ENCODE measurements around the gene MAPK7.

DNA sequence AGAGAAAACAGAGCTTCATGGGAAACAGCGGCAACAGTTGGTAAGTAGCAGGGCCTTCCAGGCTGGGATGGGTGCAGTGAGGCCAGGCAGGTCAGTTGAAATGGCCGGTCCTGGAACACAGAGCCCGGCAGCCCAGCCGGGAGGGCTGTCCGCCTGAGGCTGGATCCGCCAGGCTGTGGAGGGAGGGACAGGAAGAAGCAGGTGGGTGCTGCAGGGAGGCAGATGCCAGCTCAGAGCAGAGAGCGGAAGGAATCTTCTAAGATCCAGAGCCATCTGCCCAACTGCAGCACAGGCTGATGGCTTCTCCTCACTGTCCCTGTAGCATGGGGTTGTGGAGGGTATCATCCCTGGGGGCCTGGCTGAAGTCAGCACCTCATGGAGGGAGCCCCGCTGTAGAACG is 33.3 kb downstream of the MAPK7 start:
- TF ChIP-seq, protein P1, sequence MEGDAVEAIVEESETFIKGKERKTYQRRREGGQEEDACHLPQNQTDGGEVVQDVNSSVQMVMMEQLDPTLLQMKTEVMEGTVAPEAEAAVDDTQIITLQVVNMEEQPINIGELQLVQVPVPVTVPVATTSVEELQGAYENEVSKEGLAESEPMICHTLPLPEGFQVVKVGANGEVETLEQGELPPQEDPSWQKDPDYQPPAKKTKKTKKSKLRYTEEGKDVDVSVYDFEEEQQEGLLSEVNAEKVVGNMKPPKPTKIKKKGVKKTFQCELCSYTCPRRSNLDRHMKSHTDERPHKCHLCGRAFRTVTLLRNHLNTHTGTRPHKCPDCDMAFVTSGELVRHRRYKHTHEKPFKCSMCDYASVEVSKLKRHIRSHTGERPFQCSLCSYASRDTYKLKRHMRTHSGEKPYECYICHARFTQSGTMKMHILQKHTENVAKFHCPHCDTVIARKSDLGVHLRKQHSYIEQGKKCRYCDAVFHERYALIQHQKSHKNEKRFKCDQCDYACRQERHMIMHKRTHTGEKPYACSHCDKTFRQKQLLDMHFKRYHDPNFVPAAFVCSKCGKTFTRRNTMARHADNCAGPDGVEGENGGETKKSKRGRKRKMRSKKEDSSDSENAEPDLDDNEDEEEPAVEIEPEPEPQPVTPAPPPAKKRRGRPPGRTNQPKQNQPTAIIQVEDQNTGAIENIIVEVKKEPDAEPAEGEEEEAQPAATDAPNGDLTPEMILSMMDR (IDR thresholded peaks at IDR 0.05) = no peak
- no peak for TF ChIP-seq POLR2A (IDR thresholded peaks at IDR 0.05)
